GM23338 (cell line): ENCODE measurements around the gene SAMD8. TPM values are rescaled to one million over a fixed set of nuclear protein-coding genes. Genes with fewer than 3 reads are reported as not detected.

Experiments
- ATAC-seq: fragments of 200-7000 bp; cut with Tn5 transposase; 3 replicates; pipeline ENCODE4 v1.9.1; 2020
- DNase-seq: peaks from one replicate; pipeline ENCODE4 v3.0.0-alpha.2; 2015; ENCODE audit warnings: low spot score
- H2AFZ ChIP-seq: fragments of 200-600 bp; sonication (generic); 2 replicates; pipeline ENCODE4 v1.8.0; 2016; ENCODE audit warnings: antibody characterized with exemption, mild to moderate bottlenecking, moderate library complexity
- H3F3A ChIP-seq: fragments of 200-600 bp; sonication (generic); replicated peaks from 2 replicates; pipeline ENCODE4 v1.8.0; 2017; ENCODE audit warnings: antibody characterized with exemption, mixed run types, low read depth
- H3K27ac ChIP-seq: fragments of 200-600 bp; sonication (generic); 2 replicates; pipeline ENCODE4 v1.6.1; 2016; ENCODE audit warnings: low read depth
- H3K27me3 ChIP-seq: fragments of 200-600 bp; sonication (generic); 2 replicates; pipeline ENCODE4 v1.8.0; 2016; ENCODE audit warnings: mild to moderate bottlenecking, mixed run types, moderate library complexity; ENCODE audit not compliant: insufficient read depth
- H3K36me3 ChIP-seq: fragments of 200-600 bp; sonication (generic); 2 replicates; pipeline ENCODE4 v1.8.0; 2016; ENCODE audit warnings: mild to moderate bottlenecking; ENCODE audit not compliant: insufficient read depth
- H3K4me1 ChIP-seq: fragments of 200-600 bp; sonication (generic); 2 replicates; pipeline ENCODE4 v1.8.0; 2016; ENCODE audit warnings: mild to moderate bottlenecking, moderate library complexity; ENCODE audit not compliant: insufficient read depth
- H3K4me2 ChIP-seq: fragments of 200-600 bp; sonication (generic); 2 replicates; pipeline ENCODE4 v1.7.1; 2017; ENCODE audit warnings: mixed run types
- H3K4me3 ChIP-seq: fragments of 200-600 bp; sonication (generic); 2 replicates; pipeline ENCODE4 v1.6.1; 2016; ENCODE audit warnings: mixed run types
- H3K79me2 ChIP-seq: fragments of 200-600 bp; sonication (generic); replicated peaks from 2 replicates; pipeline ENCODE4 v1.8.0; 2017; ENCODE audit warnings: mild to moderate bottlenecking; ENCODE audit not compliant: insufficient read depth
- H3K9me2 ChIP-seq: fragments of 200-600 bp; sonication (generic); 2 replicates; pipeline ENCODE4 v1.8.0; 2017; ENCODE audit not compliant: insufficient read depth
- H4K20me1 ChIP-seq: fragments of 200-600 bp; sonication (generic); replicated peaks from 2 replicates; pipeline ENCODE4 v1.8.0; 2017; ENCODE audit warnings: mild to moderate bottlenecking; ENCODE audit not compliant: insufficient read depth
- H3K27ac Mint-ChIP-seq: 2 replicates; pipeline ENCODE4 v1.8.0; 2020; ENCODE audit warnings: inconsistent platforms, mild to moderate bottlenecking, moderate library complexity, mixed read lengths
- H3K27me3 Mint-ChIP-seq: 3 replicates; pipeline ENCODE4 v1.8.0; 2022; ENCODE audit warnings: low read depth, mild to moderate bottlenecking, moderate library complexity, mixed read lengths, inconsistent platforms; ENCODE audit not compliant: insufficient read depth, poor library complexity
- H3K36me3 Mint-ChIP-seq: 3 replicates; pipeline ENCODE4 v1.8.0; 2021; ENCODE audit warnings: low read depth, mild to moderate bottlenecking, inconsistent platforms, moderate library complexity, mixed read lengths
- H3K4me1 Mint-ChIP-seq: 3 replicates; pipeline ENCODE4 v1.8.0; 2020; ENCODE audit warnings: mild to moderate bottlenecking, inconsistent platforms, mixed read lengths
- H3K4me3 Mint-ChIP-seq: 3 replicates; pipeline ENCODE4 v1.8.0; 2021; ENCODE audit warnings: moderate library complexity, mild to moderate bottlenecking, inconsistent platforms, mixed read lengths
- H3K9me3 Mint-ChIP-seq: 3 replicates; pipeline ENCODE4 v1.8.0; 2020; ENCODE audit warnings: moderate library complexity, mild to moderate bottlenecking, inconsistent platforms, mixed read lengths
- CREB1 ChIP-seq: fragments of 250-450 bp; sonication (Bioruptor Pico); IDR thresholded peaks from 2 replicates; pipeline ENCODE4 v1.5.0; 2020; ENCODE audit warnings: low read depth, mild to moderate bottlenecking, moderate library complexity
- CTCF ChIP-seq, 2 experiments: fragments of 200-600 bp in 1 of 2; sonication (generic) in 1 of 2; conservative IDR thresholded peaks; 2 replicates each; pipeline versions ENCODE4 v1.5.1 to v1.6.1; 2016 to 2017; ENCODE audit warnings: antibody characterized with exemption in 2 of 2, low read depth in 2 of 2, mild to moderate bottlenecking in 2 of 2, moderate library complexity in 1 of 2
- EZH2 ChIP-seq: fragments of 200-600 bp; sonication (generic); IDR thresholded peaks from one replicate; pipeline ENCODE4 v1.8.0; 2017; ENCODE audit warnings: antibody characterized with exemption, mild to moderate bottlenecking, low read depth; ENCODE audit not compliant: unreplicated experiment
- EZH2phosphoT487 ChIP-seq: fragments of 200-600 bp; sonication (generic); IDR thresholded peaks from one replicate; pipeline ENCODE4 v1.8.1; 2018; ENCODE audit warnings: antibody characterized with exemption; ENCODE audit not compliant: unreplicated experiment
- JUNB ChIP-seq: IDR thresholded peaks from one replicate; pipeline ENCODE4 v1.6.1; 2016; ENCODE audit warnings: antibody characterized with exemption; ENCODE audit not compliant: unreplicated experiment
- NANOG ChIP-seq: IDR thresholded peaks from 2 replicates; pipeline ENCODE4 v1.6.1; 2016; ENCODE audit warnings: antibody characterized with exemption, borderline replicate concordance
- POLR2AphosphoS5 ChIP-seq: IDR thresholded peaks from 2 replicates; pipeline ENCODE4 v1.6.1; 2016; ENCODE audit warnings: antibody characterized with exemption, low read depth
- REST ChIP-seq: IDR thresholded peaks from one replicate; pipeline ENCODE4 v1.6.1; 2018; ENCODE audit warnings: antibody characterized with exemption; ENCODE audit not compliant: unreplicated experiment
- STAT1 ChIP-seq: IDR thresholded peaks from one replicate; pipeline ENCODE4 v1.6.1; 2016; ENCODE audit warnings: antibody characterized with exemption; ENCODE audit not compliant: unreplicated experiment
- ZNF114 ChIP-seq: fragments of 250-450 bp; sonication (Bioruptor Pico); IDR thresholded peaks from 2 replicates; pipeline ENCODE4 v1.5.0; 2020; ENCODE audit warnings: mild to moderate bottlenecking, moderate library complexity
- ZNF331 ChIP-seq: fragments of 250-450 bp; sonication (Bioruptor Pico); IDR thresholded peaks from 2 replicates; pipeline ENCODE4 v1.5.0; 2020; ENCODE audit warnings: low read depth, mild to moderate bottlenecking, moderate library complexity
- polyA plus RNA-seq: library from polyadenylated mRNA; unstranded; fragments of >200 nt; fragmentation: Nextera tagmentation; extraction: Ambion mirVana; gene quantifications from 2 replicates; pipeline ENCODE4 v1.2.1, GENCODE V29; 2016
- total RNA-seq: library from RNA; depleted of rRNA; stranded (reverse); fragments of >200 nt; shearing (Covaris generic); gene quantifications from 2 replicates; pipeline ENCODE4 v1.2.3, GENCODE V29; 2014
- TF ChIP-seq, protein P1 (sequence below): IDR thresholded peaks from 2 replicates; pipeline ENCODE4 v1.6.1; 2016; ENCODE audit warnings: antibody characterized with exemption

SAMD8 gene
- total and polyA plus RNA-seq, 2 experiments from 2014 or later = 7.8 to 28.4 TPM

GRCh38 chr10:75175046-75175445, 63.6 kb downstream of the SAMD8 start (continued):
- TF ChIP-seq ZNF114 (CRISPR knock-in tag) (no peak), NANOG (no peak), REST (no peak), STAT1 (no peak), POLR2AphosphoS5 (no peak), CREB1 (CRISPR knock-in tag) (no peak), ZNF331 (CRISPR knock-in tag) (no peak), EZH2phosphoT487 (no peak), EZH2 (no peak)

DNA sequence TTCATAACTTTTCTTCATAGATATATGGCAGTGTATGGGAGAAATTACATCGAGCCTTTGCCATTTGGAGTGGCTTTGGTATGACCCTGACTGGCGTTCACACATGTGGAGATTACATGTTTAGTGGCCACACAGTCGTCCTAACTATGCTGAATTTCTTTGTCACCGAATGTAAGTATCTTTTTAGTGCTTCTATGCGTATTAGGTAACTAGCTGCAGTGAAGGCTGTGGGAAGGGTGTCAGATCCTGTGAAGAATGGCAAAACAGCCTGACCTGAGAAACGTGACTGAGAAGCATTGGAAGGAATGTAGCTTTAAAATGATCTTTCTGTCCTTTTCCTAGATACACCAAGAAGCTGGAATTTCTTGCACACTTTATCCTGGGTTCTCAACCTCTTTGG, 64.6 kb downstream of the SAMD8 start:
- Histone ChIP-seq H3K4me2 (no peak overlapping the region), H4K20me1 (no peaks in the 10 kb centered on the region; the same call in 1 of the 2 replicates), H2AFZ (no peak overlapping the region), H3K9me2 (no peaks in the 10 kb centered on the region), H3K27me3 (no peaks in the 10 kb centered on the region), H3K79me2 (no peaks in the 10 kb centered on the region), H3K4me3 (no peak overlapping the region), H3K27ac (peak overlapping the region; percentile 66; the same call in 1 of the 2 replicates), H3K4me1 (no peaks in the 10 kb centered on the region), H3K36me3 (no peaks in the 10 kb centered on the region), H3F3A (no peaks in the 10 kb centered on the region)
- Mint-ChIP-seq H3K27ac (no peak overlapping the region; the same call in 1 of the 2 replicates), H3K27me3 (no peaks in the 10 kb centered on the region), H3K4me1 (no peaks in the 10 kb centered on the region), H3K36me3 (no peaks in the 10 kb centered on the region), H3K9me3 (no peaks in the 10 kb centered on the region), H3K4me3 (no peak overlapping the region)
- no peak for DNase-seq
- ATAC-seq = no peak
- TF ChIP-seq EZH2 (no peak), NANOG (no peak), POLR2AphosphoS5 (no peak), ZNF114 (CRISPR knock-in tag) (no peak), CTCF (conservative IDR thresholded peaks at IDR 0.05; ENCODE audit: low read depth in 2 of 2) (no peak), REST (no peak), CREB1 (CRISPR knock-in tag) (no peak), JUNB (no peak)
- TF ChIP-seq, protein P1, sequence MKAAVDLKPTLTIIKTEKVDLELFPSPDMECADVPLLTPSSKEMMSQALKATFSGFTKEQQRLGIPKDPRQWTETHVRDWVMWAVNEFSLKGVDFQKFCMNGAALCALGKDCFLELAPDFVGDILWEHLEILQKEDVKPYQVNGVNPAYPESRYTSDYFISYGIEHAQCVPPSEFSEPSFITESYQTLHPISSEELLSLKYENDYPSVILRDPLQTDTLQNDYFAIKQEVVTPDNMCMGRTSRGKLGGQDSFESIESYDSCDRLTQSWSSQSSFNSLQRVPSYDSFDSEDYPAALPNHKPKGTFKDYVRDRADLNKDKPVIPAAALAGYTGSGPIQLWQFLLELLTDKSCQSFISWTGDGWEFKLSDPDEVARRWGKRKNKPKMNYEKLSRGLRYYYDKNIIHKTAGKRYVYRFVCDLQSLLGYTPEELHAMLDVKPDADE = no peak
